ENCODE data around the gene PCK2.

- TF ChIP-seq, protein P1, sequence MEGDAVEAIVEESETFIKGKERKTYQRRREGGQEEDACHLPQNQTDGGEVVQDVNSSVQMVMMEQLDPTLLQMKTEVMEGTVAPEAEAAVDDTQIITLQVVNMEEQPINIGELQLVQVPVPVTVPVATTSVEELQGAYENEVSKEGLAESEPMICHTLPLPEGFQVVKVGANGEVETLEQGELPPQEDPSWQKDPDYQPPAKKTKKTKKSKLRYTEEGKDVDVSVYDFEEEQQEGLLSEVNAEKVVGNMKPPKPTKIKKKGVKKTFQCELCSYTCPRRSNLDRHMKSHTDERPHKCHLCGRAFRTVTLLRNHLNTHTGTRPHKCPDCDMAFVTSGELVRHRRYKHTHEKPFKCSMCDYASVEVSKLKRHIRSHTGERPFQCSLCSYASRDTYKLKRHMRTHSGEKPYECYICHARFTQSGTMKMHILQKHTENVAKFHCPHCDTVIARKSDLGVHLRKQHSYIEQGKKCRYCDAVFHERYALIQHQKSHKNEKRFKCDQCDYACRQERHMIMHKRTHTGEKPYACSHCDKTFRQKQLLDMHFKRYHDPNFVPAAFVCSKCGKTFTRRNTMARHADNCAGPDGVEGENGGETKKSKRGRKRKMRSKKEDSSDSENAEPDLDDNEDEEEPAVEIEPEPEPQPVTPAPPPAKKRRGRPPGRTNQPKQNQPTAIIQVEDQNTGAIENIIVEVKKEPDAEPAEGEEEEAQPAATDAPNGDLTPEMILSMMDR (conservative IDR thresholded peaks at IDR 0.05), result no peak
- no peak for TF ChIP-seq ZFX (IDR thresholded peaks at IDR 0.05)
These were observed 19.3 kb upstream of the PCK2 start for GRCh38 chr14:24074625-24075484.
